ENCODE results near the gene SERPING1.

GRCh38 chr11:57650739-57651090 lies 53.2 kb downstream of the SERPING1 start:
- TF ChIP-seq ZNF274 (IDR thresholded peaks at IDR 0.05; ENCODE audit: low read depth, low read length) (no peak), YY1 (IDR thresholded peaks at IDR 0.05; ENCODE audit: insufficient read depth, insufficient read length) (no peak), SUZ12 (IDR thresholded peaks at IDR 0.05; ENCODE audit: extremely low read depth, insufficient read depth, insufficient read length) (no peak)

Measured in NT2/D1 (cell line).